HFF-Myc (cell line): Measurements from ENCODE around the gene VANGL1.

Experiments used
- DNase-seq: peaks from one replicate; pipeline ENCODE4 v3.0.0-alpha.2; 2011; ENCODE audit warnings: low read depth; ENCODE audit errors: extremely low read depth
- H3K4me3 ChIP-seq: replicated peaks from 2 replicates; pipeline ENCODE4 v1.5.1; 2011; ENCODE audit warnings: low read depth, mild to moderate bottlenecking, control low read depth, low read length
- TF ChIP-seq, protein P1 (sequence below): IDR thresholded peaks from 2 replicates; pipeline ENCODE4 v1.5.1; 2012; ENCODE audit warnings: mild to moderate bottlenecking, low read depth, low read length, control low read depth; ENCODE audit errors: missing control alignments

VANGL1 gene

DNA sequence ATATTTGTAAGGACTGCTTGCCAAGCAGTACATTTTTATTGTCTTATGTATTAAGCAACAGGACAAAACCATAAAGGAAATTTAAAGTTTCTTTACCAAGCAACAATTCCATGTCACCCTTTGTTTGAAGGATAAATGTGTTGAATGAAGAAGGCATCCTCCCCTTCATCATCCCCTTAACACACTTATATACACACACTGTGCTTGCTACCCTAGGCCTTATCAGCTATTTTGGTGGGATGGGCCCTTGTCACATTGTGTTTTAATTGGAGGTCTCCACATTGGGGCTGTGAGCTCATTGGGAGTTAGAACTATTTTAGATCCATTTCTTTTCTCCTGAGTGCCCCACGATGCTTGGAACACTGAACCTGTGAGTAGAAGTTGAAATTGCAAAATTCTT lies 1.9 kb downstream of the VANGL1 start:
- TF ChIP-seq, protein P1, sequence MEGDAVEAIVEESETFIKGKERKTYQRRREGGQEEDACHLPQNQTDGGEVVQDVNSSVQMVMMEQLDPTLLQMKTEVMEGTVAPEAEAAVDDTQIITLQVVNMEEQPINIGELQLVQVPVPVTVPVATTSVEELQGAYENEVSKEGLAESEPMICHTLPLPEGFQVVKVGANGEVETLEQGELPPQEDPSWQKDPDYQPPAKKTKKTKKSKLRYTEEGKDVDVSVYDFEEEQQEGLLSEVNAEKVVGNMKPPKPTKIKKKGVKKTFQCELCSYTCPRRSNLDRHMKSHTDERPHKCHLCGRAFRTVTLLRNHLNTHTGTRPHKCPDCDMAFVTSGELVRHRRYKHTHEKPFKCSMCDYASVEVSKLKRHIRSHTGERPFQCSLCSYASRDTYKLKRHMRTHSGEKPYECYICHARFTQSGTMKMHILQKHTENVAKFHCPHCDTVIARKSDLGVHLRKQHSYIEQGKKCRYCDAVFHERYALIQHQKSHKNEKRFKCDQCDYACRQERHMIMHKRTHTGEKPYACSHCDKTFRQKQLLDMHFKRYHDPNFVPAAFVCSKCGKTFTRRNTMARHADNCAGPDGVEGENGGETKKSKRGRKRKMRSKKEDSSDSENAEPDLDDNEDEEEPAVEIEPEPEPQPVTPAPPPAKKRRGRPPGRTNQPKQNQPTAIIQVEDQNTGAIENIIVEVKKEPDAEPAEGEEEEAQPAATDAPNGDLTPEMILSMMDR = no peak
- peak overlapping the region; percentile 80; the same call in 1 of the 2 replicates for H3K4me3 ChIP-seq
- no peak for DNase-seq

DNA sequence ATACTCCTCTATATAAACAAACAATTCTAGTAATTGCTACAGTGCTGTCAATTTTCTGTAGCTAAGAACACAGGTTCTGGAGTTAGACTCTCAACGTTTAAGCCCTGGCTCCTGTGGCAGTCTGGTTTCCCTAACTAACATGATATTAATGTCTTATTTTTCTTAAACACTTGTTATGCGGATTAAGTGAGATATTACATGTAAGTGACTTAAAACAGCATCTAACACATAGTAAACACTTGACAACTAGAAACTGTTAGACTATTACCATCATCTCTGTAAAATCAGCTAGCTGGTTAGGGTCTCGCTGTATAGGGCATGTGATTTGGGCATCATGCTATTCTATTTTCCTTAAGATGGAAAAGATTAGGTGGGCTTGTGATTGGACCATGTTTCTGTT lies 2.3 kb downstream of the VANGL1 start:
- TF ChIP-seq, protein P1 = no peak
- DNase-seq = no peak
- no peak overlapping the region for H3K4me3 ChIP-seq

DNA sequence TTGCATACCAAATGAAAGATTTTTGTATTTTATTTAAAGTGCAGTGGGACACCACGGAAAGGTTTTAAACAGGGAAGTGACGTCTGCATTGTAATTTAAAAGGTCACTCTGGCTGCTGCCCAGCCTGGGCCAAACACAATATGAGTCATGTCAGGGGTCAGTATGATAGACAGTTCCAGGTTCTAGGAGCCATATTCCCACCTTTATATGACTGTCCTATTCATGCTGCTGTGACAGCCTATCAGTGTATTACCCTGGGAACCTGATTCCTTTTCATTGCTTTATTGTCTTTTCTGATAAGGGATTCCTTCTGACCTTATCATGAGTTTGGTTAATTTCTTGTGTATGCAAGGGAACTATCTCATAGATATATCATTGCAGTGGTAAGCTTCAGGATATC lies 5.3 kb downstream of the VANGL1 start:
- no peak overlapping the region for H3K4me3 ChIP-seq
- TF ChIP-seq, protein P1 = no peak
- DNase-seq = no peak

DNA sequence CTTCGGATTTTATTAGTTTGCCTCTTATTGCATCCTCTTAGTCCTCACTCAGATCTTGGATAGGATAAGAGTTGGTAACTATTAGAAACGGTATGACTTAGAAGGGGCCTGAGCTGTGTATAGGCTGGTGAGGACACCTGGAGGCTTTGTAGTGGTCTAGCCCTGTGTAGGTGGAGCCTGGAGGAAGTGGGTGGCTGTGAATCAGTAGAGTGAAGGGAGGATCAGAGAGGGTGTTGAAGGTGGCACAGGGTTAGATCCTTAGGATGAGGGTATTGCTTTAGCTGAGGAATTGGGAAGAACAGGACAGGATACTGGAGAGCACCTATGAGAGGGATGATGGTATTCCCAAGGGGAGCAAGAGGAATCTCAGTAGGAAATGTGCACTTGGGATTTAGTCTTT lies 5.7 kb downstream of the VANGL1 start:
- no peak overlapping the region for H3K4me3 ChIP-seq
- DNase-seq = no peak
- TF ChIP-seq, protein P1 = no peak

DNA sequence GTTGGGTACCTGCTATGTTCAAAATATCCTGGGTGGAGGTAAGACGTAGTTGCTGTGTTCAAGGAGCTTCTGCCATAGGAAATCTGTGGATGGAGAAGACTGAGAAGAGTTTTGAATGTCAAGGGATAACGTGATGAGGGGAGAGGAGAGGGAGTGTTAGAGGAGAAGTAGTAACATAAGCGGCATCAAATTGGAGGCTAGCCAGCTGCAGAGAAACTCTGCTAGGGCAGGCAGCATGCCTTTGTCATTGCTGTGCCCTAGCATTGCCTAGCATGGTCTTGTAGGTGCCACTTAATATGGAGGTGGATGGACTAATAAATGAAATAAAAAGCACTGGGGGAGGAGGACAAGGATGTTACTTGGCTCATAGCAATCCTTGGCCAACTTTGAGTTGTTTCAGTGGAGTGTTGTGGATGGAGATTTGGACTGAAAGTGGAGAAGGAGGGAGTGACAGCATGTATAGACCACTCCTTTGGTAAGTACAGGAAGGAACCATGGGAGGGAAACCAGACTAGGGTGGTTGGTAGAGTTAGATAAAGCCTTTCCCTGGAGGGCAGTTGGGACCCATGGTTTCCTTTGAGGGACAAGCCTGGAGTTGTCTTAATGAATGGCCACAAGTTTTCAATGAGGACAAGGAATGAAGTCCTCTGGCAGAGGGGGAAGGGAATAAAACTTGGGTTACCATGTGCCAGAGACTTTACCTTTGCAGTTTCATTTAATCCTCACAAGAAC lies 6.3 kb downstream of the VANGL1 start:
- TF ChIP-seq, protein P1 = no peak
- no peak overlapping the region for H3K4me3 ChIP-seq
- DNase-seq = no peak

DNA sequence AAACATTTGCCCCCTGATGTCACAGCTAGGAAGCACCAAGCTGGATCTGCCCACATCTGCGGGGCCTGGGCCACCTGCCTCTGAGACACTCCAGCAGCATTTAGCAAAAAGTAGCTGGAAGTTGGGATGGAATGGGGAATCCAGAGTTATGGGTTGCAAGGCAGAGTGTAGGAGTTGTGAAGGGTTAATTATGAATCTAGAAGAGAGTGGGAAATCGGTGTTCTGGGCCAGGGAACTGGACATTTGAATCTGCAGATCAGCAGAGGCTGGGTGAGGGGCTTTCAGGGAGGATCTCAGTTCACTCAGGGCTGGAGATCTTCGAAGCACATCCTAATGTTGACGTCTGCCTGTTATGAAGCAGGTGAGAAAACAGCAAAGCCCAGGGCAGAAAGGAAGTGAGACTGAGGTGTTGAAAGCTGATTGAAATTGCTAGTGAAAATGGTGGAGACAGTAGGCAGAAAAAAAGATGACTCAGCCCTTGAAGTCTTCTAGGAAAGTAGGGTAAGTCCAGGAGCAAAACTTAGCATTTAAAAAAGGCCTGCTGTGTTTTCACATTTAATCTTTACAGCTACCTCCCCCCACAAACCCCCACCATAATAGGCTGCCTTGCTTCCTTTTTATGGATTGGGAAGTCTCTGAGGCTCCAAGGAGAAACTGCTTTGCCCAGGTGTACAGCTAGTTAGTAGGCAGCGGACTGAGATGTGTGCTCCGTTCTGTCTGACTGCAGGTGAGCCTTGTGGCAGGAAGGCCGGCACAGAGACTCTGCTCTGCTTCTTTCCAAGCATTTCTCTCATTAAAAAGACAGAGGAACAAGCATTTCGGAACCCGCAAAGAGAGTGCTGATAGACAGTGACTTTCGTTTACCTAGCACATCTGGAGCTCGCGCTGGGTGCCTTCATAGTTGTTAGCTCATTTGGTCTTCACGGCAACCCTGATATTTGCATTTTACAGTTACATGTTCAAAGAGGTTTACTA lies 7.2 kb downstream of the VANGL1 start:
- H3K4me3 ChIP-seq = no peak overlapping the region
- DNase-seq = no peak
- TF ChIP-seq, protein P1 = no peak
